ENCODE results near the gene SLC52A3. TPM values are rescaled to one million over a fixed set of nuclear protein-coding genes. Genes with fewer than 3 reads are reported as not detected.

SLC52A3 gene
- total RNA-seq, 3 donors from 2014 or later: not detected

- Mint-ChIP-seq H3K4me3 (no peak overlapping the region), H3K36me3 (ENCODE audit: insufficient read depth) (no peaks in the 10 kb centered on the region), H3K4me1 (ENCODE audit: low read depth) (peaks cover 3% of the 10 kb centered on the region), H3K9me3 (no peaks in the 10 kb centered on the region), H3K27me3 (ENCODE audit: low read depth) (peaks cover 12% of the 10 kb centered on the region)
- no peak for ATAC-seq
- no peak for DNase-seq
Observed at GRCh38 chr20:753897-754635, 14.2 kb downstream of the SLC52A3 start.

- H3K36me3 Mint-ChIP-seq (ENCODE audit: insufficient read depth): no peaks in the 10 kb centered on the region
- ATAC-seq: no peak
- H3K9me3 Mint-ChIP-seq: no peaks in the 10 kb centered on the region
- no peak for DNase-seq
- no peak overlapping the region for H3K4me3 Mint-ChIP-seq
- peaks cover 3% of the 10 kb centered on the region for H3K4me1 Mint-ChIP-seq (ENCODE audit: low read depth)
- H3K27me3 Mint-ChIP-seq (ENCODE audit: low read depth): peaks cover 7% of the 10 kb centered on the region
Observed at GRCh38 chr20:753136-753535, 15.2 kb downstream of the SLC52A3 start.

- DNase-seq (no peak), ATAC-seq (no peak)
- H3K4me1 Mint-ChIP-seq (ENCODE audit: low read depth): peaks cover 3% of the 10 kb centered on the region
- H3K27me3 Mint-ChIP-seq (ENCODE audit: low read depth): peaks cover 7% of the 10 kb centered on the region
- H3K4me3 Mint-ChIP-seq: no peak overlapping the region
- H3K9me3 Mint-ChIP-seq: no peaks in the 10 kb centered on the region
- H3K36me3 Mint-ChIP-seq (ENCODE audit: insufficient read depth): no peaks in the 10 kb centered on the region
Observed at GRCh38 chr20:752291-752690, 16.0 kb downstream of the SLC52A3 start.

- Mint-ChIP-seq H3K27me3 (ENCODE audit: low read depth) (peaks cover 7% of the 10 kb centered on the region), H3K4me1 (ENCODE audit: low read depth) (peaks cover 3% of the 10 kb centered on the region), H3K36me3 (ENCODE audit: insufficient read depth) (no peaks in the 10 kb centered on the region), H3K4me3 (no peak overlapping the region), H3K9me3 (no peaks in the 10 kb centered on the region)
- no peak for DNase-seq
- ATAC-seq: no peak
Observed at GRCh38 chr20:751761-752160, 16.5 kb downstream of the SLC52A3 start.

- peaks cover 3% of the 10 kb centered on the region for H3K4me1 Mint-ChIP-seq (ENCODE audit: low read depth)
- H3K9me3 Mint-ChIP-seq: peaks cover 3% of the 10 kb centered on the region
- H3K27me3 Mint-ChIP-seq (ENCODE audit: low read depth): peaks cover 7% of the 10 kb centered on the region
- no peaks in the 10 kb centered on the region for H3K36me3 Mint-ChIP-seq (ENCODE audit: insufficient read depth)
- no peak for DNase-seq
- ATAC-seq: no peak
- no peak overlapping the region for H3K4me3 Mint-ChIP-seq
Observed at GRCh38 chr20:750801-751200, 17.5 kb downstream of the SLC52A3 start.

- H3K27me3 Mint-ChIP-seq (ENCODE audit: low read depth): peaks cover 24% of the 10 kb centered on the region
- no peak for ATAC-seq
Observed at GRCh38 chr20:745683-746301, 22.5 kb downstream of the SLC52A3 start.

GRCh38 chr20:742156-742555 lies 26.1 kb downstream of the SLC52A3 start:
- peaks cover 28% of the 10 kb centered on the region for H3K27me3 Mint-ChIP-seq (ENCODE audit: low read depth)
- H3K9me3 Mint-ChIP-seq: peaks cover 10% of the 10 kb centered on the region
- no peaks in the 10 kb centered on the region for H3K4me1 Mint-ChIP-seq (ENCODE audit: low read depth)
- no peaks in the 10 kb centered on the region for H3K36me3 Mint-ChIP-seq (ENCODE audit: insufficient read depth)
- ATAC-seq (no peak), DNase-seq (no peak)
- no peak overlapping the region for H3K4me3 Mint-ChIP-seq

More at GRCh38 chr20:745683-746301, 22.5 kb downstream of the SLC52A3 start:
- DNase-seq: no peak
- Mint-ChIP-seq H3K36me3 (ENCODE audit: insufficient read depth) (no peaks in the 10 kb centered on the region), H3K4me1 (ENCODE audit: low read depth) (no peaks in the 10 kb centered on the region), H3K9me3 (peaks cover 10% of the 10 kb centered on the region), H3K4me3 (no peak overlapping the region)

GRCh38 chr20:741620-742019 lies 26.7 kb downstream of the SLC52A3 start:
- DNase-seq (no peak), ATAC-seq (no peak)
- H3K4me3 Mint-ChIP-seq: no peak overlapping the region
- H3K4me1 Mint-ChIP-seq (ENCODE audit: low read depth): no peaks in the 10 kb centered on the region
- H3K9me3 Mint-ChIP-seq: peaks cover 10% of the 10 kb centered on the region
- no peaks in the 10 kb centered on the region for H3K36me3 Mint-ChIP-seq (ENCODE audit: insufficient read depth)
- H3K27me3 Mint-ChIP-seq (ENCODE audit: low read depth): peaks cover 28% of the 10 kb centered on the region

- no peak for ATAC-seq
- H3K9me3 Mint-ChIP-seq: peaks cover under 1% of the 10 kb centered on the region
- H3K4me3 Mint-ChIP-seq: no peak overlapping the region
- H3K4me1 Mint-ChIP-seq (ENCODE audit: low read depth): no peaks in the 10 kb centered on the region
- H3K27me3 Mint-ChIP-seq (ENCODE audit: low read depth): peaks cover 28% of the 10 kb centered on the region
- DNase-seq: no peak
- H3K36me3 Mint-ChIP-seq (ENCODE audit: insufficient read depth): no peaks in the 10 kb centered on the region
Observed at GRCh38 chr20:740162-740561, 28.1 kb downstream of the SLC52A3 start.

- ATAC-seq (no peak), DNase-seq (no peak)
- Mint-ChIP-seq H3K36me3 (ENCODE audit: insufficient read depth) (no peaks in the 10 kb centered on the region), H3K4me1 (ENCODE audit: low read depth) (no peaks in the 10 kb centered on the region), H3K4me3 (no peak overlapping the region), H3K9me3 (no peaks in the 10 kb centered on the region), H3K27me3 (ENCODE audit: low read depth) (peaks cover 28% of the 10 kb centered on the region)
Observed at GRCh38 chr20:739736-740135, 28.6 kb downstream of the SLC52A3 start.

GRCh38 chr20:733861-734260 lies 34.4 kb downstream of the SLC52A3 start:
- Mint-ChIP-seq H3K36me3 (ENCODE audit: insufficient read depth) (no peaks in the 10 kb centered on the region), H3K4me1 (ENCODE audit: low read depth) (no peaks in the 10 kb centered on the region), H3K4me3 (no peak overlapping the region), H3K27me3 (ENCODE audit: low read depth) (peaks cover 35% of the 10 kb centered on the region), H3K9me3 (no peaks in the 10 kb centered on the region)
- DNase-seq: no peak
- ATAC-seq: no peak

- ATAC-seq (no peak), DNase-seq (no peak)
- Mint-ChIP-seq H3K36me3 (ENCODE audit: insufficient read depth) (no peaks in the 10 kb centered on the region), H3K27me3 (ENCODE audit: low read depth) (peaks cover 40% of the 10 kb centered on the region), H3K4me1 (ENCODE audit: low read depth) (peaks cover 3% of the 10 kb centered on the region), H3K4me3 (no peak overlapping the region), H3K9me3 (no peaks in the 10 kb centered on the region)
Observed at GRCh38 chr20:732727-733126, 35.6 kb downstream of the SLC52A3 start.

- H3K9me3 Mint-ChIP-seq: no peaks in the 10 kb centered on the region
- peaks cover 42% of the 10 kb centered on the region for H3K27me3 Mint-ChIP-seq (ENCODE audit: low read depth)
- peaks cover 3% of the 10 kb centered on the region for H3K4me1 Mint-ChIP-seq (ENCODE audit: low read depth)
- no peaks in the 10 kb centered on the region for H3K36me3 Mint-ChIP-seq (ENCODE audit: insufficient read depth)
- H3K4me3 Mint-ChIP-seq: no peak overlapping the region
- ATAC-seq: no peak
- no peak for DNase-seq
Observed at GRCh38 chr20:731891-732560, 36.3 kb downstream of the SLC52A3 start.

GRCh38 chr20:730005-730404 lies 38.3 kb downstream of the SLC52A3 start:
- H3K9me3 Mint-ChIP-seq: no peaks in the 10 kb centered on the region
- DNase-seq: no peak
- H3K4me3 Mint-ChIP-seq: peak overlapping the region; percentile 45
- peaks cover 3% of the 10 kb centered on the region for H3K4me1 Mint-ChIP-seq (ENCODE audit: low read depth)
- no peaks in the 10 kb centered on the region for H3K36me3 Mint-ChIP-seq (ENCODE audit: insufficient read depth)
- H3K27me3 Mint-ChIP-seq (ENCODE audit: low read depth): peaks cover 59% of the 10 kb centered on the region
- no peak for ATAC-seq

Measured in activated T-cell treated with anti-CD3 and anti-CD28 coated beads, Interleukin-2, amount 50 U/mL, for 4 hours (primary cell).